ENCODE data around the gene LPP.
A peak's percentile ranks its signal among the peaks of the same experiment; 100 is the strongest.

Gene LPP

DNA sequence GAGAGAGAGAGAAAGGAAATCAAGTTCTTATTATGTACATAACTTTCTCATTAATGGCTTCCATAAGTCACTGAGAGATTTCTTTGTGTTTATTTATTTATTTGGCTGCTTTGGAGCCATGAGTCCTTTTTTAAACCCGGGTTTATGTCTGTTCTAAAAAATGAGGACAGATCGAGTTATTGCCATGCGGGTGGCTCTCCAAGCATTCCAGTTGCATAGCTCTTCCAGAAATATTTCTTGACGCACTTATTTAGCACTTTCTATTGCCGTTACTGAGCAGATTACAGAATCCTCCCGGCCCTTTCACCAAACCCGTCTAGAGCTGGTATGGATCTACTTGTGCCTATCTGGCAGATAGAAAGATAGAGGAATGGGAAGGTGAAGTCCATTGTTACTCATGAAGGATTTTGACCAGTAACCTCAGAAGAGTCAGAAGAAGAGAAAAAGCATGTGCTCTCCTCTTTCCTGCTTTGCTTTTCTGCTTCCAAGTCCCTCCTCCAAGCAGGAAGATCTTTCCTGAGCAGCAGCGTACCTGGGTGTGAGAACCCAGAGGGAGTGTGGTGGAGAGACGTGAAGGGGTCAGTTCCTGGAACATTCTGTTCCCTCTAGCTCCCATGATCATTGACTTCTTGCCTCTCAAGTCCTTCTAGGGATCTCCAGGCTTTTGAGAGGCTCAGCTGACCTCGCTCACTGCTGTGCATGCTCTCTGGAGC, 112.8 kb downstream of the LPP start:
- DNase-seq (ENCODE audit: extremely low read depth, low read depth) = no peak
- no peak for TF ChIP-seq CTCF (IDR thresholded peaks at IDR 0.05; ENCODE audit: low read depth, low read length, missing control alignments)
- H3K4me3 ChIP-seq (replicated peaks; ENCODE audit: low read depth, low read length) = peak overlapping the region; percentile 28

DNA sequence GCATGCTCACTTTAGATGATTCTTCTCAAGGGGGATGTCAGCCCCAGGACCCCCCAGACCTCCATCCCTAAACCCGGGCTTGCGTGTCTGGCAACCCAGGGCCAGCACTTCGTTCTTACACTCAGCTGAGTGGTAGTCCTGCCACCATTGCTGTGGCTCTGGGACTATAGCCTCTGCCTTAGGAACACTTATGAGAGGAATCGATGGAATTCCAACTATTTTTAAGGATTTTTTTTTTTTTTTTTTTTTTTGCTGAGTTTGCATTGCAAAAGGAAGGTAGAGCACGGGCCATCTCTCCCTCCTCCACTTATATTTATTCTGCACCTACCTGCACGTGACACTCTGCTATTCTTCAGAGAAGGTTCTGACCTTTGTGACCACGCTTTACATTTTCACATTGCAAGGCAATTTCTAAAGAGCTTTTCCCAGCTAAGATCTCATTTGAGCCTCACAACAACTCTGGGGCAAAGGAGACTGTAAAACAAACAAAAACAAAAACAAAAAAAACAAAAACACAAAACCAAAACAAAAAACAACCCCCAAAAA, 113.9 kb downstream of the LPP start:
- DNase-seq (ENCODE audit: extremely low read depth, low read depth) = no peak
- H3K4me3 ChIP-seq (replicated peaks; ENCODE audit: low read depth, low read length) = no peak overlapping the region
- no peak for TF ChIP-seq CTCF (IDR thresholded peaks at IDR 0.05; ENCODE audit: low read depth, low read length, missing control alignments)

GRCh38 chr3:188268336-188268735, 114.4 kb downstream of the LPP start:
- no peak overlapping the region for H3K4me3 ChIP-seq (replicated peaks; ENCODE audit: low read depth, low read length)
- no peak for TF ChIP-seq CTCF (IDR thresholded peaks at IDR 0.05; ENCODE audit: low read depth, low read length, missing control alignments)
- no peak for DNase-seq (ENCODE audit: extremely low read depth, low read depth)

DNA sequence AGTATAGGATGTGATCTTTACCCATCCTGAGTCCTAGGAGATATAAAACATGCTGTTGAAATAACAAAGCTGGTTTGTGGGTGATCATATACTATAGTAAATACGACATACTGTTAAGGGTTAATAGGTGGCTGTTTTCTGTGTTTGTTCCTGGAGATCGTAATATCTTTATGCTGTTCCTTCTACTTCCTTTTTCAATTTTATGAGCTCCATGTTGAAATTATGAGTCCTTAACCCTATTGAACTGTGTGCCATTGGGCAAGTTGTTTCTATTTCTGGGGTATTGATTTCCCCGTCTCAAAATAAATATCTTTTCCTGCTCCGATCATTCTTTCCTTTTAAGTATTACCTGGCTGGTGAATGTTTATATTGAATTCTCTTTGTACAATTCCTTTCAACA, 115.1 kb downstream of the LPP start:
- DNase-seq (ENCODE audit: extremely low read depth, low read depth) = no peak
- no peak for TF ChIP-seq CTCF (IDR thresholded peaks at IDR 0.05; ENCODE audit: low read depth, low read length, missing control alignments)
- no peak overlapping the region for H3K4me3 ChIP-seq (replicated peaks; ENCODE audit: low read depth, low read length)

GRCh38 chr3:188270423-188270972, 116.5 kb downstream of the LPP start:
- no peak for TF ChIP-seq CTCF (IDR thresholded peaks at IDR 0.05; ENCODE audit: low read depth, low read length, missing control alignments)
- peak; percentile 63 for DNase-seq (ENCODE audit: extremely low read depth, low read depth)
- H3K4me3 ChIP-seq (replicated peaks; ENCODE audit: low read depth, low read length) = no peak overlapping the region

DNA sequence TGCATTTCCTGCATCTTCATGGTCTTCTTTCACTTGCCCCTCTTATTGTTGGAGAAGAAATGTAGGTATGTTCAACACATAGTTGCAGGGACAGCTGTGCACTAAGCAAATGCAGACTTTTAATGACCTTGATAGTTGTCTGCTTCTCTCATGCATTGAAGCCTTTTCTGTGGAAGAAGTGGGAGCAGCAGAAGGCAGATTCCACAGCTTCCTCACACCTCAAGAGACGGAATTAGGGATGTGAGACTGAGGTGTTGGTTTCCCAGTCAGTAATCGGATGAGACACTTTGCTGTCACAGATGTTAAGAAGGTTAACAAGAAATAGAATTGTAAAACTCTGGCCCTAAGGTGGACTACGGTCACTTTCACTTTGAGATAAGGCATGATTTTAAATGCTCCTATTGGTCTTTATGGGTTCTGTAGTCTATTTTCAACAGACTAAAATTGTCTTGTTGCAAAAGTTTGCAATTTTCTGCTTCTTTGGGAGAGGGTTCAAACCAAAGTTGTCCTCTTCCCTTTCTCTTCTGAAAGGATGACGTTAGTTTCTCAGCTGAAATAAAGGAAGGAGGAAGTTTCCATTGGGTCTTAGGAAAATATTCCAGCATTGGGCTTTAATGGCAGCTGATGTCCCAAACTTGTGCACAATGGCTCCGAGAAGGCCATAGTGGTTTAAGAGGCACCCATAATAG, 117.4 kb downstream of the LPP start:
- H3K4me3 ChIP-seq (replicated peaks; ENCODE audit: low read depth, low read length) = no peak overlapping the region
- DNase-seq (ENCODE audit: extremely low read depth, low read depth) = no peak
- no peak for TF ChIP-seq CTCF (IDR thresholded peaks at IDR 0.05; ENCODE audit: low read depth, low read length, missing control alignments)
